GM10266 (cell line): ENCODE results near the gene COQ5.

ENCODE experiments used
- DNase-seq: peaks from one replicate; pipeline ENCODE4 v3.0.0; 2012; ENCODE audit errors: extremely low spot score
- TF ChIP-seq, protein P1 (sequence below): IDR thresholded peaks from 2 replicates; pipeline ENCODE4 v1.5.1; 2012; ENCODE audit warnings: mild to moderate bottlenecking, low read depth; ENCODE audit not compliant: control insufficient read depth, insufficient read depth; ENCODE audit errors: missing control alignments

Gene COQ5

DNA sequence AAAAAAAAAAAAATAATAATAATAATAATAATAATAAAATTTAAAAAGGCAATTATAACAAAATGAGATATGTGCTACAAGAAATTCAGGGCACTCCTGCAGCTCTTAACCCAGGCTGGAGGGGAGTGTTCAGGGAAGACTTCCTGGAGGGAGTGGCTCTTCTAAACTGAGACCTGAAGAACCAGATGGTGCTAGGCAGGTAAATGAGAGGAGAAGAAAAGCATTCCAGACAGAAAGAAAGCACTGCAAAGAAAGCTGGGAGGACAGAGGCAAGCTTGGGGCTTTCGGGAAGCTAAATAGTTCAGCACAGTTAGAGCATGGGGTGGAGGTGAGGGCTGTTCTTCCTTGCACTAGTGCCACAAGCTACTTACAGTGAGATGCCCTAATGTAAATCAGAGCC, 49.5 kb downstream of the COQ5 start:
- DNase-seq = no peak
- TF ChIP-seq, protein P1, sequence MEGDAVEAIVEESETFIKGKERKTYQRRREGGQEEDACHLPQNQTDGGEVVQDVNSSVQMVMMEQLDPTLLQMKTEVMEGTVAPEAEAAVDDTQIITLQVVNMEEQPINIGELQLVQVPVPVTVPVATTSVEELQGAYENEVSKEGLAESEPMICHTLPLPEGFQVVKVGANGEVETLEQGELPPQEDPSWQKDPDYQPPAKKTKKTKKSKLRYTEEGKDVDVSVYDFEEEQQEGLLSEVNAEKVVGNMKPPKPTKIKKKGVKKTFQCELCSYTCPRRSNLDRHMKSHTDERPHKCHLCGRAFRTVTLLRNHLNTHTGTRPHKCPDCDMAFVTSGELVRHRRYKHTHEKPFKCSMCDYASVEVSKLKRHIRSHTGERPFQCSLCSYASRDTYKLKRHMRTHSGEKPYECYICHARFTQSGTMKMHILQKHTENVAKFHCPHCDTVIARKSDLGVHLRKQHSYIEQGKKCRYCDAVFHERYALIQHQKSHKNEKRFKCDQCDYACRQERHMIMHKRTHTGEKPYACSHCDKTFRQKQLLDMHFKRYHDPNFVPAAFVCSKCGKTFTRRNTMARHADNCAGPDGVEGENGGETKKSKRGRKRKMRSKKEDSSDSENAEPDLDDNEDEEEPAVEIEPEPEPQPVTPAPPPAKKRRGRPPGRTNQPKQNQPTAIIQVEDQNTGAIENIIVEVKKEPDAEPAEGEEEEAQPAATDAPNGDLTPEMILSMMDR = no peak

GRCh38 chr12:120475643-120476042, 53.3 kb downstream of the COQ5 start:
- TF ChIP-seq, protein P1 = no peak
- no peak for DNase-seq

DNA sequence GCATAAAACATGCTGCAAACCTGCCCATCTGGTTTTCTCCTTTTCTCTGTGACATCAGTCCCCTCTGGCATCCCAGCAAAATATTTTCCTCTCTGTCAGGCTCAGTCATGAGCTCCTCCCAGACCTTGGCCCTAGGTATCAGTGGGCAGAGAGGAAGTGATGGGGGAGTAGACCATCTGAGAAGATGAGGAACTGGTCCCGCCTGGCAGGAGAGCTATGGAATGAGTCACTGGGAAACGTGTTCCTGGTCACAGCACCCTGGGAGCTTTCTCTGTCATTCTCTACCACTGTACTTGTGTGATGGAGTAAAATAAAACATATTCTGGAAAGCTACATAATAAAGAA, 54.4 kb downstream of the COQ5 start:
- TF ChIP-seq, protein P1 = no peak
- DNase-seq = no peak

GRCh38 chr12:120473807-120474615, 54.9 kb downstream of the COQ5 start:
- no peak for DNase-seq
- TF ChIP-seq, protein P1 = no peak

GRCh38 chr12:120472521-120472920, 56.4 kb downstream of the COQ5 start:
- DNase-seq = no peak

GRCh38 chr12:120470150-120470784, 58.7 kb downstream of the COQ5 start:
- peak; percentile 40 for DNase-seq
- TF ChIP-seq, protein P1 = no peak

More at GRCh38 chr12:120472521-120472920, 56.4 kb downstream of the COQ5 start:
- TF ChIP-seq, protein P1 = no peak
